MM.1S (cell line): ENCODE results near the gene PPOX.

Source experiments
- DNase-seq: peaks from one replicate; pipeline ENCODE4 v3.0.0-alpha.2; 2015
- H2AFZ ChIP-seq: fragments of 300-600 bp; sonication (generic); 2 replicates; pipeline ENCODE4 v1.6.0; 2016; ENCODE audit warnings: antibody characterized with exemption, low read length
- H3F3A ChIP-seq: fragments of 300-600 bp; sonication (generic); 2 replicates; pipeline ENCODE4 v1.6.1; 2016; ENCODE audit warnings: mild to moderate bottlenecking, antibody characterized with exemption, low read length, moderate library complexity, mixed read lengths; ENCODE audit not compliant: insufficient read depth
- H3K27ac ChIP-seq: fragments of 300-600 bp; sonication (generic); 2 replicates; pipeline ENCODE4 v1.5.1; 2016; ENCODE audit warnings: mild to moderate bottlenecking, low read length
- H3K27me3 ChIP-seq: fragments of 300-600 bp; sonication (generic); replicated peaks from 2 replicates; pipeline ENCODE4 v1.6.0; 2016; ENCODE audit warnings: low read length; ENCODE audit not compliant: insufficient read depth
- H3K36me3 ChIP-seq: fragments of 300-600 bp; sonication (generic); replicated peaks from 2 replicates; pipeline ENCODE4 v1.6.1; 2016; ENCODE audit warnings: mild to moderate bottlenecking, low read length, mixed read lengths; ENCODE audit not compliant: insufficient read depth
- H3K4me1 ChIP-seq: fragments of 300-600 bp; sonication (generic); 2 replicates; pipeline ENCODE4 v1.6.1; 2016; ENCODE audit warnings: low read length, mixed read lengths
- H3K4me2 ChIP-seq: fragments of 300-600 bp; sonication (generic); 2 replicates; pipeline ENCODE4 v1.6.0; 2016; ENCODE audit warnings: low read depth, low read length
- H3K4me3 ChIP-seq: fragments of 300-600 bp; sonication (generic); 2 replicates; pipeline ENCODE4 v1.5.1; 2016; ENCODE audit warnings: low read length, mixed read lengths
- H3K79me2 ChIP-seq: fragments of 300-600 bp; sonication (generic); 2 replicates; pipeline ENCODE4 v1.6.1; 2016; ENCODE audit warnings: mixed run types, low read length, mixed read lengths
- H3K9ac ChIP-seq: fragments of 300-600 bp; sonication (generic); 2 replicates; pipeline ENCODE4 v1.6.1; 2016; ENCODE audit warnings: low read length, mixed read lengths
- H3K9me2 ChIP-seq: fragments of 300-600 bp; sonication (generic); replicated peaks from 2 replicates; pipeline ENCODE4 v1.6.1; 2016; ENCODE audit warnings: mild to moderate bottlenecking, low read length, mixed read lengths; ENCODE audit not compliant: insufficient read depth
- H3K9me3 ChIP-seq: fragments of 300-600 bp; sonication (generic); replicated peaks from 2 replicates; pipeline ENCODE4 v1.6.1; 2016; ENCODE audit warnings: mild to moderate bottlenecking, low read length, mixed read lengths; ENCODE audit not compliant: insufficient read depth
- H4K20me1 ChIP-seq: fragments of 300-600 bp; sonication (generic); 2 replicates; pipeline ENCODE4 v1.6.1; 2016; ENCODE audit warnings: mild to moderate bottlenecking, low read length, moderate library complexity, mixed read lengths; ENCODE audit not compliant: insufficient read depth
- CTCF ChIP-seq: fragments of 300-600 bp; sonication (generic); IDR thresholded peaks from 2 replicates; pipeline ENCODE4 v1.5.1; 2016; ENCODE audit warnings: antibody characterized with exemption, low read length, mixed read lengths
- EZH2 ChIP-seq: fragments of 300-600 bp; sonication (generic); optimal IDR thresholded peaks from 2 replicates; pipeline ENCODE3; 2017; ENCODE audit warnings: low read depth, mild to moderate bottlenecking, antibody characterized with exemption, low read length, mixed read lengths
- EZH2phosphoT487 ChIP-seq: fragments of 300-600 bp; sonication (generic); IDR thresholded peaks from 2 replicates; pipeline ENCODE4 v1.6.1; 2018; ENCODE audit warnings: antibody characterized with exemption, low read length

The PPOX gene

DNA sequence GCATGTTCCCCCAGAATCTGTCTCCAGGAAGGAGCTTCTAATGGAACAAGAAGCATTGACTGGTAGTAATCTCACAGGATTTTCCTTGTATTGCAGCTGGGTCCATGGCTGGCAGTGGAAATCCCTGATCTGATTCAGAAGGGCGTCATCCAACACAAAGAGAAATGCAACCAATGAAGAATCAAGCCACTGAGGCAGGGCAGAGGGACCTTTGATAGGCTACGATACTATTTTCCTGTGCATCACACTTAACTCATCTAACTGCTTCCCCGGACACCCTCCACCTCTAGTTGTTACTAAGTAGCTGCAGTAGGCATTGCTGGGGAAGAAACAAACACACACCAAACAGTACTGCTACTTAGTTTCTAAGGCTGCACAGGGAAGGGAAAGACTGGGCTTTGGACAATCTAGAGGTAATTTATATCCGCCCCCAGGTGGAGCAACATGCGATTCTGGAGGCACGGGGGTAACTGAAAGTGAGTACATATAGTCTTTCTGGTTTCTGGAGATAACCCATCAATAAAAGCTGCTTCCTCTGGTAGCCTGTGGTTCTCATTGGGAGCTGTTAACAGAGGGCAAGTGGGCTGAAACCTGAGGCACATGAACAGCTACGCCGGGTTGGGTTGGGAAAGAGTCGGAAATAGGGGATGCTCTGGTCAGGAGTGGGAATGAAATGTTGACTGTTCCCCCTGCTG, 7.8 kb upstream of the PPOX start:
- Histone ChIP-seq H3K36me3 (peaks cover 5% of the 10 kb centered on the region; the same call in 1 of the 2 replicates), H3F3A (peaks cover 22% of the 10 kb centered on the region), H3K4me3 (peak overlapping the region; percentile 71), H3K9me3 (no peaks in the 10 kb centered on the region), H3K9me2 (no peaks in the 10 kb centered on the region), H3K79me2 (peaks cover 40% of the 10 kb centered on the region), H3K27ac (peak overlapping the region; percentile 46; the same call in 1 of the 2 replicates), H2AFZ (no peak overlapping the region; the same call in 1 of the 2 replicates), H3K9ac (peak overlapping the region; percentile 87; the same call in 1 of the 2 replicates), H4K20me1 (no peaks in the 10 kb centered on the region), H3K4me1 (peaks cover 31% of the 10 kb centered on the region), H3K27me3 (no peaks in the 10 kb centered on the region), H3K4me2 (peak overlapping the region; percentile 70)
- DNase-seq, result peak; percentile 41
- TF ChIP-seq CTCF (no peak), EZH2phosphoT487 (no peak), EZH2 (no peak)

DNA sequence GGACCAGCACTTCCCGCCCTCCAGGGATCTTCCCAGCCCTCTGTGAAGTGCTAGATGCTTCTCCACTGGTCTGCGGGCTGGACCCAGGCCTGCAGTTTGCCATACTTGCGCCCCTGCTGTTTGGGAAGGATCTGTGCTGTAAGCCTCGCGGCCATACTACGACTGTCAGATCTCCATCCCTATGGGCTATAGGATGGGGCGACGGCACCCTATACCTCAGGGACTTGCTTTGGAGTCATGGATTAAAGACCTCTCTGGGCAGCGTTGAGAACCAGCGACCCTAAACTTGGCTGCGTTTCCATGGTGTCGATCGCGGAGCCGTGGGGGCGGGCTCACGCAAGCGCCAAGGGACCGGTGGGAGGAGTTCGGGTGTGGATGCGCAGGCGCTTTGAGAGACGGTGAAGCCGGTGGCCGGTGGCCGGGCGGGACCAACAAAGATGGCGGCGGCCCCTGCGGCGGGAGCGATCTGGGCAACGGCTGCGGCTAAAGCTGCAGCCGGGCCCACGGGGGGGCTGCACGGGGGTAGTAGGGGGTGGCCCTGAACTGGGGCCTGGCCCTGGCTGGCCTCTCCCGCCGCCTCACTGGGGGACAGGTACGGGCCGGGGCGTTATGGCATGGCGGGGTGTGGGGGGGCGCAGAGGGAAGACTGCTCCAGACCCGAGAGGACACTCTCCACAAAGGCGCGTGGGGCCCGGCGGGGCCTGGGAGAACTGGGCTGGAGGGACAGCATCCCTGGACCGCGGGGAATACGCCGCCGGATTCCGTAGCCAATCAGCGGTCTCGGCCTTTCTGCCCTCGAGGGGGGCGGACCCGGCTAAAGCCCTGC, 6.9 kb upstream of the PPOX start, which contains the start of gene USP21:
TSS of gene USP21 (plus strand) at position 414 of the 826 bp plus-strand sequence. CDS start 1,141 bp downstream, outside the sequence.
- Histone ChIP-seq H3K79me2 (peaks cover 36% of the 10 kb centered on the region), H3K4me2 (peak within 1 kb of the TSS; percentile 70), H3K9ac (peak within 1 kb of the TSS; percentile 87), H3K9me2 (no peaks in the 10 kb centered on the region), H3K9me3 (no peaks in the 10 kb centered on the region), H2AFZ (peak within 1 kb of the TSS; percentile 67), H3K4me1 (peaks cover 31% of the 10 kb centered on the region), H4K20me1 (no peaks in the 10 kb centered on the region), H3K27me3 (no peaks in the 10 kb centered on the region), H3K4me3 (peak within 1 kb of the TSS; percentile 71), H3K27ac (peak within 1 kb of the TSS; percentile 46; the same call in 1 of the 2 replicates), H3K36me3 (peaks cover 5% of the 10 kb centered on the region; the same call in 1 of the 2 replicates), H3F3A (peaks cover 16% of the 10 kb centered on the region)
- TF ChIP-seq CTCF (peak; percentile 56), EZH2 (no peak), EZH2phosphoT487 (no peak)
- DNase-seq, result peak; percentile 96

DNA sequence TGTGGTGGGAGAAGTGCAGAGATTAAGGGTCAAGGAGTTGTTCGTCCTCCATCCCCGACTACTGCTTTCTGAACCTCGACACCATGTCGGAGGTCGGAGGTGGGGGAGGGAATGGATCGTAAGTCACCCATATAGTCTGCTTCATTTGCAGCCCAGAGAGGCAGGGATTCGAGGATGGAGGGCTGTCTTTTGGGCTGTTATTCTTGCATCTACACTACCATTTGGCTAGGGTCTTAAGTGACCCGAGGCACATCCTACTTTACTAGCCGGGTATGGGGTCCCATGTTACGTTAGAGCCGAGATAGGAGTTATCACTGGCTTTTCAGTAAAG, 6.3 kb upstream of the PPOX start:
- TF ChIP-seq EZH2phosphoT487 (no peak), EZH2 (no peak), CTCF (no peak)

More for the DNA sequence above, 6.3 kb upstream of the PPOX start:
- Histone ChIP-seq H3K9me2 (no peaks in the 10 kb centered on the region), H4K20me1 (no peaks in the 10 kb centered on the region), H3K4me1 (peaks cover 27% of the 10 kb centered on the region), H3K36me3 (peaks cover 5% of the 10 kb centered on the region; the same call in 1 of the 2 replicates), H2AFZ (peak overlapping the region; percentile 67), H3K4me2 (peak overlapping the region; percentile 70), H3F3A (peaks cover 16% of the 10 kb centered on the region), H3K4me3 (peak overlapping the region; percentile 71), H3K9ac (peak overlapping the region; percentile 87), H3K79me2 (peaks cover 31% of the 10 kb centered on the region), H3K27ac (peak overlapping the region; percentile 46; the same call in 1 of the 2 replicates), H3K9me3 (no peaks in the 10 kb centered on the region), H3K27me3 (no peaks in the 10 kb centered on the region)
- DNase-seq, result no peak
